Mammary epithelial cell (primary cell): Measurements from ENCODE around the gene TRIP13.

Experiments used
- EZH2 ChIP-seq: IDR thresholded peaks from 2 replicates; pipeline ENCODE4 v1.6.1; 2012; ENCODE audit warnings: low read length, inconsistent platforms, borderline replicate concordance
- TF ChIP-seq, protein P1 (sequence below), 2 donors: IDR thresholded peaks in 1 of 2; conservative IDR thresholded peaks in 1 of 2; 2 replicates each; pipeline ENCODE4 v1.5.1; 2011 to 2012; ENCODE audit warnings: inconsistent platforms in 2 of 2, low read length in 2 of 2, mild to moderate bottlenecking in 2 of 2, control low read depth in 1 of 2, low read depth in 1 of 2; ENCODE audit not compliant: insufficient read depth in 1 of 2; ENCODE audit errors: extremely low read depth in 1 of 2

DNA sequence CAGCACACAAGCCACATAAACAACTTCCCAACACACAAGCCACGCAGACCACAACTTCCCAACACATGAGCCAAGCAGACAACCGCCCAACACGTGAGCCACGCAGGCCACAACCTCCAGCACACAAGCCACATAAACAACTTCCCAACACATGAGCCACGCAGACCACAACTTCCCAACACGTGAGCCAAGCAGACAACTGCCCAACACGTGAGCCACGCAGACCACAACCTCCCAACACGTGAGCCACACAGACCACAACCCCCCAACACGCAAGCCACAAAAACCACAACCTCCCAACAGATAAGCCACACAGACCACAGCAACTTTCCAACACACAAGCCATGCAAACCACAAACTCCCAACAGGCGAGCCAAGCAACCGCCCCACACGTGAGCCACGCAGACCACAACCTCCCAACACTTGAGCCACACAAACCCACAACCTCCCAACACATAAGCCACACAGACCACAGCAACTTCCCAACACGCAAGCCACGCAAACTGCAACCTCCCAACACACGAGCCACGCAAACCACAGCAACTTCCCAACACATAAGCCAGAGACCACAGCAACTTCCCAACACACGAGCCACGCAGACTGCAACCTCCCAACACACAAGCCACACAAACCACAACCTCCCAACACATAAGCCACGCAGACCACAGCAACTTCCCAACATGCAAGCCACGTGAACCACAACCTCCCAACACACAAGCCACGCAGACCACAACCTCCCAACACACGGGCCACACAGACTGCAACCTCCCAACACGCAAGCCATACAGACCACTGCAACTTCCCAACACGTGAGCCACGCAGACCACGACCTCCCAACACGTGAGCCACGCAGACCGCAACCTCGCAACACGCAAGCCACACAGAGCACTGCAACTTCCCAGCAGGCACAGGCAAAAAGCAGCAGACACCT, 10.2 kb upstream of the TRIP13 start:
- TF ChIP-seq, protein P1, sequence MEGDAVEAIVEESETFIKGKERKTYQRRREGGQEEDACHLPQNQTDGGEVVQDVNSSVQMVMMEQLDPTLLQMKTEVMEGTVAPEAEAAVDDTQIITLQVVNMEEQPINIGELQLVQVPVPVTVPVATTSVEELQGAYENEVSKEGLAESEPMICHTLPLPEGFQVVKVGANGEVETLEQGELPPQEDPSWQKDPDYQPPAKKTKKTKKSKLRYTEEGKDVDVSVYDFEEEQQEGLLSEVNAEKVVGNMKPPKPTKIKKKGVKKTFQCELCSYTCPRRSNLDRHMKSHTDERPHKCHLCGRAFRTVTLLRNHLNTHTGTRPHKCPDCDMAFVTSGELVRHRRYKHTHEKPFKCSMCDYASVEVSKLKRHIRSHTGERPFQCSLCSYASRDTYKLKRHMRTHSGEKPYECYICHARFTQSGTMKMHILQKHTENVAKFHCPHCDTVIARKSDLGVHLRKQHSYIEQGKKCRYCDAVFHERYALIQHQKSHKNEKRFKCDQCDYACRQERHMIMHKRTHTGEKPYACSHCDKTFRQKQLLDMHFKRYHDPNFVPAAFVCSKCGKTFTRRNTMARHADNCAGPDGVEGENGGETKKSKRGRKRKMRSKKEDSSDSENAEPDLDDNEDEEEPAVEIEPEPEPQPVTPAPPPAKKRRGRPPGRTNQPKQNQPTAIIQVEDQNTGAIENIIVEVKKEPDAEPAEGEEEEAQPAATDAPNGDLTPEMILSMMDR (conservative IDR thresholded peaks at IDR 0.05 in 1 of 2, IDR thresholded peaks at IDR 0.05 in 1 of 2; ENCODE audit: extremely low read depth in 1 of 2, insufficient read depth in 1 of 2, low read depth in 1 of 2, low read length in 2 of 2): no peak
- no peak for TF ChIP-seq EZH2
